HG02981 (cell line): ENCODE results near the gene DNAH1.

Source experiments
- ATAC-seq: cut with Tn5 transposase; IDR thresholded peaks from one replicate; pipeline ENCODE4 v1.9.1; 2021; ENCODE audit warnings: mild to moderate bottlenecking, moderate library complexity; ENCODE audit not compliant: unreplicated experiment

Gene DNAH1

DNA sequence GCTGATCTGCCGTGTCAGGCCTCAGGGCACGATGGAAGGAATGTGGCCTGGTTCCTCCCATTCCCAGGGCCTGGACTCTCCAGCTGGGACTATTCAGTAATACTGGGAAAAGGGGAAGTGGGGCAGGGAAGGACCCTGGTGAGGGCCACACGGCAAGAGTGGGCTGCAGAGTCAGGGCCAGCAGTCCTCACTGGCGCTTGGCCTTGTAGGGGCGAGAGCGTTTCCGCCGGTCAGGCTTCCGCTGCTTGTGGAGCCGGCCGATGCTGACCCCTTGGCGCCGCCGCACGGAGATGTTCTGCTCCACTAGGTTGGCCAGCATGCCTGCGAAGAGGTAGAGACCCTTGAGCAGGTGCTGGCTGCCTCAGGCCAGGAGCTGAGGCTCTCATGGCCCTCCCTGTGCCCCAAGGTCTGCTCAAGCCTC is 86.0 kb downstream of the DNAH1 start:
- no peak for ATAC-seq

DNA sequence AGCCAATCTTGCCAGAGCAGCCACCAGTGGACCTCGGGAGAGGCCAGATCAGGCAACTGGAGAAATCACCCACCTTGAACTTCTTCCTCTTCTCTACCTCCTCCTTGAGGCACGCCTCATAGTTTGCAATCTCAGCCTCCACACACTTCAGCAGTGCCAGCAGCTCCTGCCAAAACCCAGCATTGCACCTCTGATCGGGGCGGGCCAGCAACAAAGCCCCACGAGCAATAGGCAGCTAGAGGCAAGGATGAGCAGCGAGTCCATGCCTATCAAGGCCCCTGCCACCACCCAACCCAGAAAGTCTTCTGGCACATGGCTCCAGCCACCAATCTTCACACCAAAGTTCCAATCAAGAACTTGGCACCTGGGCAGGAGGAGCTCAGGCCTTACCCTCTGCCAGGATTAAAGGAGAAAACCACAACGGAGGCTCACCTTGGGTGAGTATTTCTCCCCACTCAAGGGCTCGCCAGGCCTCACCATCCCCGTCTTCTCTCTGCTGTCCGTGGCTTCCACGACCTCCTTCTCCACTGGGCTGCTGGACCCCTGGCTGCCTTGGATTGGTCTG is 86.7 kb downstream of the DNAH1 start:
- no peak for ATAC-seq

DNA sequence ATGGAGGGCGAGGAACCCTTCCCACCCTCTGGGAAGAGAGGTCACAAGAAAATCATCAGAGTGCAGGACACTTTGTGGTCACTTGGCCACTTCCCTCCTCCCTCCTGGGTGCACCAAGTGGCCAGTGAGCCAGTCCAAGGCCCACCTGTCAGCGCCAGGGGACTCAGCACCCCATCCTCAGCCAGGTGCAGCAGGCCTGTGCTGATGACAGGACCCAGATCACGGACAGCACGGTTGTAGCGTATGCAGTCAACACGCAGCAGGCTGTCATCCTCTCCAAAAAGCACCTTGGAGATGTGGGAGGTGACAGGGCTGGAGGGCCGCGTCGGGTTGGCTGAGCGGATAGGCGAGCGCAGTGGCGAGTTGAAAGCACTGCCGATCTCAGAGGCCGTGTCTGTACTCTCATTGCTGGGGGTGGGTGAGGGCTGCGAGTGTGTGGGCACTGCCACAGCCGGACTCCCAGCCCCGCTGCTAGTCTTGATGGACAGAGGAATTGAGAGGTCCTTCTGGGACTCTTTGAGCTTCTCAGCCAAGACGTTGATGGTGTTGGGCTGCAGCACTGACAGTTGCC is 87.2 kb downstream of the DNAH1 start:
- ATAC-seq: no peak

DNA sequence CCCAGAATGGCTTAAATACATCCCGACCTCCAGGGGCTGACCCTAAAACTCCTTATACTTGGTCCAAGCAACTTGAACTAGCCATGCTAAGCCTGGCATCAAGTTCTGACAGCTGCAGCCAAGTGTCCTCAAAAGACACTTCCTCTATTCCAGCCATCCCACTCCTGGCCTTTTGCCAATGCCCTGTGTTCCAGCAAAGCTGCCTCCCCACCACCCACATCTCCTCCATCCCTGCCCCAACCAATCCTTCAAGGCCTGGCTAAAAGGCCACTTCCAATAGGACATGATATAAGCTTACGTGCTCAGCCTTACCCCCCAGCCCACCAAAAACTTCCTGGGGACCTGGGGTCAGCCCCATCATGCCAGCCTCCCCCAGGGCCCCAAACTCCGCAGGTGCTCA is 87.8 kb downstream of the DNAH1 start:
- ATAC-seq: no peak

DNA sequence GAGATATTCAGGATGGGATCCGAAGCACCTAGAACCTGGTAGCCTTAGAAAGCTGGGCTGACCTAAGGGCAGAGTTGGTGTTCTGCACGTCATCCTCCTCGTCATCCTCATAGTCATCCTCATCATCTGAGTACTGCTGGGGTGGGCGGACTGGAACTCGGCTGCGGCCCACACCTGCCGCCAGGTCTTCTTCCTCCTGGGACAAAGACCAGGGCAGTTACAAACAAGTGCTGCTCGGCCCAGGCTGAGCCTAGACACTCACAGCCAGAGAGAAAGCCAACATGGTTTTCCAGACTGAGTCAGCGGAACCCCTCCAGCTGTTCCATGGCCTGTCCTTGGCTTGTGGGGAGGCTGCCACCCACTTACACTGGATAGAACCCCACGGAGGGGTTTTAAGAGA is 88.3 kb downstream of the DNAH1 start:
- ATAC-seq: no peak

DNA sequence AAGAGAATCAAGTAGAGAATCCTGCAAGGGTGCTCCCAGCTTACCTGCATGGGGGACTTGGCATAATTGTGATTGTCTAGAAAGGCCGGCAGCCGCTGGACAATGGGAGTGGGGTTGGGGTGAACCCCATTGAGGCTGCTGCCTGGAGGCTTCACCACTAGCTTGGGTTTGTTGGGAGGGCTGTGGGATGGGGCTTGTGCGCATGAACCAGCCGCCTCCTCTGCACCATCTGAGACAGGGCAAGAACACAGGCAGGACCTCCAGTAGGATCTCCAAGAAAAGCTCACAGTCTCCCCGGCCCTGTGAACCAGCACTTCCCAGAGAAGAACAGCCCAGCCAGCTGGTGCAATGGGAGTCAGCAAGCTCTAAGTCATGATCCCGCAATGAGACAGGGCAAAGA is 88.9 kb downstream of the DNAH1 start:
- ATAC-seq: no peak

DNA sequence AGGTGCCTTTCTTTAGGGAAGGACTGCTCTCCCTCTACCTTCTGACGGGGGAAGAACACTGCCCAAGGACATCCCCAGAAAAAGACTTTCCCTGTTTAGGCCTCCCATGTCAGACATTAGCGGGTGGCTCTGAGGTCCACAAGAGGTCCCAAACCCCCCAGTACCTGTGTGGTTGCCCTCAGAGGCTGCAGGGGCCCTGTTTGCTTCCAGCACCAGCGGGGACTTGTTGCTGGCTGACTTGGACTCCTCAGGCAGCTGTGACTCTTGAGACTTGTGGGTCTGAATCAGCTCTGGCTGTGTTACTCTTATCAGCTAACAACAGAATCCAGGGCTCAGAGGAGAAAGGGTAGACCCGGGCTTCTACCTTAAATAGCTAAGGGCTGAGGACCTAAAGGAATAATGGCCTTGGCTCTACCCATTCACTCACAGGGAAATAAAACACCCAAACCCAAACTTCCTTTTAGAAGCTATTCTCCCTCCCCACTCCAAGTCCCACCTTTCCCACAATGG is 89.5 kb downstream of the DNAH1 start:
- no peak for ATAC-seq

DNA sequence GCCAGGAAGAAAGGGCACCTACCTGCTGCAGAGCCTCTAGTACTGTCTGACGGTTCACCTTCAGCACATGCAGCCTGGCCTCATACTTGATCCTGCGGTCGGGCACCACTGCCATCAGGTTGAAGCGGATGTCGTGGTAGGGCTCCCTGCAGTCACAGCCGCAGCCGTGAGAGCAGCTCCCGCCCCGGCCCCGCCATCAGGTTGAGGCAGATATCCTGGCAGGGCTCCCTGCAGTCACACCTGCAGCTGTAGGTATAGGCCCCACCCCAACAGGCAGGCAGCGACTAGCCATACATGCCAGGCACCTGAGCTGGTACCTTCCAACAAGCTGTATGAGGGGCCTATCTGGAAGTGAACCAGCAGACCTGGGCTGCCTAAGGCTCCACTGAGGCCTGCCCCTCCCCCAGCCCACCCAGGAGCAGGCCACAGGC is 90.1 kb downstream of the DNAH1 start:
- no peak for ATAC-seq

DNA sequence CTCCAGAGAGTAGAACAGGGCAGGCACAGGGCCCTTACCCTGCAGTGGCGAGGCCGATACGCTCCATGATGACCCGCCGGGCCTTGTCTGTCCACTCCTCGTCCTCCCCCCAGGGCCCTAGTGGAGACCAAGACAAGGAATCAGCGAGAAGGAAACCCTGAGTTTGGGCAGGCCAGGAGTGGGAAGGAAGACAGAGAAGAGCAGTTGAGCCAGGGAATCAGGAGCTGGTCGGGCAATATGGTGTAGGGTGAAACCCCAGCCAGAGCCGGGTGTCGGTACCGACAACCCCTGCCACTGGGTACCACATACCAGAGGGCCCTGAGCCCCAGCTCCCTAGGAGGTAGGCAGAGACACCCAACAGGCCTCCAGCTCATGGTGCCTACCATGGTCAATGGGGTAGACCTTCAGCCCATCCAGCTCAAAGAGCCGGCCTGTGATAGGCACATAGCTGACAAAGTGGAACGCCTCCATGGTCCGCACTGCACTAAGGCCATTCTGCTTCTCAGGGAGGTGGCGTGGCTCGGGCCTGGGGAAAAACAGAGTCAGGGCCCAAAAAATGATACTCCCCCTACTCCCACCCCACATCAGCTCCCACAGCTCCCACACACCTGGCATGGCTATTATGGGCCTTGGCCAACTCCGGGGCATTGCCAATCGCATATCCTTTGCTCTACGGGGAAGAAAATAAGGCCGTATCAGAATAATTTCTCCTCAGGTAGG is 90.8 kb downstream of the DNAH1 start:
- ATAC-seq: no peak

DNA sequence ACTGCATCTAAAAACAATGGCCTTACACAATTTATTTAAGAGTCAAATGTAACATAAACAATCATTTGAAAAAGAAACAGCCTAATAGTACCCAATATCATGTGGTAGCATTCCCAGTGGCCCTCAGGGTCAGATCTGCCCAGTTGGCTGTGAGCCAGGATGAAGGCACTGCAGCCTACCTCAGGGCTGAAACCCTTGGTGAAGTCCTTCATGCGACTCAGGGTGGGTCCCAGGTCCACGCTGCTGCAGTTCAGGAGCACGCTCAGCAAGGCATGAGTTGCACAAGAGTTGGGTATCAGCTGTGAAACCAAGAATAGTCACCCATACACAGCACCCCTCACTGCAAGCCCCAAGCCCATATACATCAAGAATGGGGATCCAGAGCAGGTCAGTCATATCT is 91.7 kb downstream of the DNAH1 start:
- ATAC-seq: no peak

DNA sequence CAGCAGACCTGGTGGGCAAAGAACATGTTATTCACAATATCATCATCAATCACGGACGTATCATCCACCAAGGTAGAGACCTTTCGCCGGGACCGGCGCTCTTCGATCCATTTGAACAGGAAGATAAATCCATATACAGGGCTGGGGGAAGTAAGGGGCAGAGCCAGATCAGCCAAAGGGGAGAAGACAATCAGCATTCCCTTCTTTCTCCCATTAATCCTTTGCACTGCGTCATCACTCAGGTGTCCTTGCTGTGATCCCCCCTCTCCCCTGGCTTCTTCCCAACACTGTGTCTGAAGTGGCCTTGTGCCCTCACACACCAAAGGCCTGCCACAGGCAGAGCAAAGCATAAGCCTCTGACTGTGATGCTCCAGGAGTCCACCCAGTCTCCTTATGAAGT is 92.3 kb downstream of the DNAH1 start:
- ATAC-seq: no peak

DNA sequence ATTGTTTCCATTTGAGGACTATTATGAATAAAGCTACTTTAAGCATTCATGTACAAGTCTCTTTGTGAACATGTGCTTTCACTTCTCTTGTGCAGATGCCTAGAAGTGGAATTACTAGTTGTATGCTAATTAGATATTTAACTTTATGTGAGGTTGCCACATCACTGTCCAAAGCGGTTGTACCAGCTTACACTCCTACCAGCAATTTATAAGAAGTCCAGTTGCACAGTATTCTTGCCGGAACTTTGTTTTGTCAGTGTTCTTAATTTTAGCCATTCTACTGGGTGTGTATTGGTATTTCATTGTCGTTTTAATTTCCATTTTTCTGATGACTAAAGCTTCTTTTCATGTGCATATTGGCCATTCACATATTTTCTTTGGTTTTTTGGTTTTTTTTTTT is 99.7 kb downstream of the DNAH1 start:
- ATAC-seq: no peak

DNA sequence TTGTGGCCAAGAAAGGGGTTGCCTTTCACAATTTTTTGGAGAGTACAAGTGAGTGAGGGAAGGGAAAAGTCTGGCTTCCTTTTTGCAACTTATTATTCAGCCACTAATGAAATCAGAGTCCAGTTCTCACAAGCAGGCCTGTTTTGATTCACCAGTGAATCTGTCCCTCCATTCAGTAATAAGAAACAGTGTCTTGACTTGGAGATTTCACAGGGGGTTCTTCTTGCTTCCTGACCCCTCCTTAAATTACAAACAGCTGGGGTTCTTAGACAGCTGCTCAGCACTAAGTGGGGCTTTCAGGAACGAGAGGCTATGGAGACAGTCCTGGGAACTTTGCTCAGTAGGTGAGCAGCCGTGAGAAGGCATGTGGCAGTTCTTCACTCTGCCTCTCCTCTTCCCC is 104.3 kb downstream of the DNAH1 start:
- ATAC-seq: no peak

DNA sequence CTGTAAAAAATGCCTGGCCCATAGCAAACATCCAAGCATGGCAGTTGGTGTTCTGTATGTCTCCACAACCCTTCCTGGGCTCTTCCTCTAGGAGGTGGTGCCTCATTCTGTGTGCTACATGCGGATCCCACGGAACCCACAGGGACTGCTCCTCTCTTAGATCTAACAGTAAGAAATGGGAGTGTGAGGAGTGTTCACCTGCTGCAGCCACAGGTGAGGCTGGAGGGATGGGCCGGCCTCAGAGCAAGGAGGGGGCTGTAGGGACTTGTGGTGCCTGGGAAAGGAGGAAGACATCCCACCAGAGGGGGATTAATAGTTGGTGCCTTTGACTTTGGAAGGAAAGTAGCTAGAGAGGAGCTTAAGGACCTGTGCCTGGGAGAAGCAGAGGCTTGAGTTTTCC is 106.5 kb downstream of the DNAH1 start:
- no peak for ATAC-seq

DNA sequence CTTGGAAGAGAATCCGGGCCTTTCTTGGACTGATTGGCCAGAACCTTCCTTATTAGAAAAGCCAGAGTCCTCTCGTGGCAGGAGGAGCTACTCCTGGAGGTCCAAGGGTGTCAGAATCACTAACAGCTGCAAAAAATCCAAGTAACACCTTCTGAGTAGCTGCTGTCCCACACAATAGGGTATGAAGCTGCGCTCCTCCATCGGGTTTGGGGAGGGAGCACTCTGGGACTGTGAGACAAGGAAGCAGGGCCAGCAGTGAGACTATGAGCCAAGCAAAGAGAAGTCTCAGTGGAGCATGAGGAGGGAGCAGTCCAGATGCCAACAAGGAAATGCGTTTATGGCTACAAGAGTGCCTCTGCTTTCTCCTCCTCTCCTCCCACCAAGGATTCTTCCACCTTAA is 107.1 kb downstream of the DNAH1 start:
- ATAC-seq: no peak

DNA sequence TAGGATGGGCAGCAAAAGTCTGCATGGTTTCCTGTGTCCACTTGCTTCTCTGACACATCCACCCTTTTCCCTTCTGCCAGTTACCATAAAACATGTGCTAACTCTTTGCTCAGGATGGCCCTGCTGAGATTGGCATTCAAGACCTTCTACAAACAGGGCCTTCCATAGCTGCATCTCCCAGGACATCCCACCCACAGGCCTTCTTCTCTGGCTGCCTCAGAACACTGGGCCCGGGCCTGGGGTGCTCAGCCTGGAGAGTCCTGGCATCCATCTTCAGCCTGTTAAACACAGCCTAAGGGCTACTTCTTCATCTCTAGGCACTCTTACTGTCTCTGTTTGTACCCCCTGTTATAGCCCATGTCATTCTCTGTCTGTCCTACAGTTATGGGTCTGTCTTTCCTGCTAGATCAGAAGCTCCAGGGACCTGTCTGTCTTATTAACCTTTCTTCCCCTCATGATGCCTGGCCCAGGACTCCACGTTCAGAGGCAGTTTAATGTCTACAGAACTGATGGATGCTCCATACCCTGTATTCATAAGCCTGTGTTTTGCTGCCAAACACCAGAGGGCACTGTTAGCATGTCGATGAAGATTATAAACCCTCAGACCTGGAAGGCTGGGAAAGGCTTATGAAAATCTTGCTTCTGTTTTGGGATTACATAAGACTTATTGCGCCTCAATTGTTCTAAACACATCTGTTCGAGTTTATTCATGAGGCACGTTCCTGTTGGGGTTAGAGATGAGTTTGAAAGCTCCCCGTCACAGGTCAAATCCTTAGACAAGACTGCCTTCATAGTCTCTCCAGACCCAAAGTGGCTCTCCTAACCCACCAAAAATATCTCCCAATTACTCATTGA is 112.3 kb downstream of the DNAH1 start:
- ATAC-seq: no peak

DNA sequence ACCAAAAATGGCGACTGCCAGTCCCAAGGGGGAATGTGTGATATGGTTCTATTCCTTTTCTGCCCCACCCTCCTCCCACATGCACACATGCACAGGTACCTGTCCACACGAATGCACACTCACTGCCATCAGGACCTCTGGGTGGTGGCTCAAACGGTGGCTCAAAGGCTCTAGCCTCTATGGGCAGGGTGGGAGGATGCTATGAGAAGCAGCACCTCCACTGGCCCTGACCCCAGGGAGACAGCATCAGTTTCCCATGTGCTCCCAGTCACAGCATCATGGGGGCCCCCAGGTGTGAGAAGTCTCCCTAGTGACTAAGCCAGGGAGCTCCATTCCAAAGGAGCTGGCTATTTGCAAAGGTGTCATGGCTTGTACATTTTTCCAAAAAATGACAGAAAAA is 112.9 kb downstream of the DNAH1 start:
- ATAC-seq: no peak

DNA sequence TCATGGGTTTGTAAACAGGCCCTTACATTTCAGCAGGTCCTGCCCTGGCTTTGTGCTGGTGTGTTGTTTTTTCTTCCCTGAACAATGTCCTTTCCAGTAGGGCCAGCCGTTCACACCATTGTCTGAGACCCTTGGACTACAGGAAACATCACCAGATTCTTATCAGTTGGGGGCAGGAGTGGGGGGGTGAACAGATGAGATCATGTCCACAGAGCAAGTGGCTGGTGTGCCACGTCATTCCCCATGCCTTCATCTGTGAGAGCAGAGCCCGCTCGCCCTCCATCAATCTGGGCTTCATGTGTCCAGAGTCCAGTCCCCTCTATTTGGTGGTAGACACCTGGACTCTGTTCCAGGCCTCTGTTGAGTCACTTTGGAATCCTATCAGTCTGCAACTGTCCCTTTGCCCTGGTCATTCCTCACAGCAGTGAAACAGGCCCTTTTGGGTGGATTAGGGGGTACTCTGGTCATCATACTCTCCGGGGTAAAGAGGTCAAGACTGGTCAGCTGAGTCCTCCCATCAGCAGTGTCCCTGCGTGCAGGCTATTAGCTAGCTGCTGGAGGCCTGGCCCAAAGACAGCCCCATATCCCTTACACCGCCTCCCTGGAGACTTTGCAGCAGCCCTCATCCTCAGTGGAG is 113.8 kb downstream of the DNAH1 start:
- ATAC-seq: no peak

DNA sequence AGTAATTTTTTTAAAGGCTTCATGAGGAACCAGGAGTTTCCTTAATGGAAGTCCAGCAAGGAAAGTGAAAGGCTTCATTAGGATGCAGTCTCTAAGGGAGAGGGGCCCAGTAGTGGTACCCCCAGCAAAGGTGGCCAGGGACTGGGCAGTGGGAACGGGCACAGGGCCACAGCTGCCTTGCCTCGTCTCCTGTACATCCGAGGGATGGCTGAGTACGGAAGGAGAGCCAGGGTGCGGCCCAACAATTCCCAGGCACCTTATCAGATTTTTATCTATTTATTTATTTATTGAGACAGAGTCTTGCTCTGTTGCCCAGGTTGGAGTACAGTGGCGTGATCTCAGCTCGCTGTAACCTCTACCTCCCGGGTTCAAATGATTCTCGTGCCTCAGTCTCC is 114.3 kb downstream of the DNAH1 start:
- ATAC-seq: no peak

DNA sequence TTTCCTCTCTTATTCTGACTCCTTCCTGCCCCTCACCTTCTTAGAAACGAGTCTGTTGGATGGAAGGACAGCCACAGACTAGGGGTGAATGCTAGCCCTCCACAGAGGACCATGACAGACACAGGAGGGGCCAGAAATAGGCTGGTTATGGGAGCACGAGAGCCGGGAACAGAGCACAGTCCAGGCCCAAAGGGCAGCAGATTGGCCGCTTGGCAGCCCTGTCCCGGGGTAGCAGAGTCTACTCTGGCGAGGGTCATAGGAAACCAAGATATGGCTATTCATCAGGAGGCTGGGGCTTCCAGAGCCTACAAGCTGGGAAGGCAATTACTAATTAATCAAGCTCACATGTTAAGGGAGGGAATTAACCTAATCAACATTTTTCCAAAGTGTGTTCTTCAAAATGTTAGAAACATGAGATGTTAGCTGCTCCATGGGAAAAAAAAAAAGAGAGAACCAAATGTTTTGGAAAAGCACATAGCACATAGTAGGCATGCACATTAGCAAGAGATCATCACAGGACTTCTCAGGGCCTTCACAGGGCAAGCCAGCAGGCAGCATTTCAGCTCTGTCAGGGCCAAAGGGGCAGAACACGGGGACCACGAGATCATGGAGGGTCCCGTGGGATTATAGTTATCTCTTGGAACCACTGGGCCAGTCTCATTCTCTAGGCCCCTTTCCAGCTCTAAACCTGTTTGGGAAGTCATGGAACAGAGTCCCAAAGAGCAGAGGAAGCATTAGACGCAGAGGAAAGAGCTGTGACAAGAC is 115.5 kb downstream of the DNAH1 start:
- ATAC-seq: no peak
